GM21529 (cell line): ENCODE results near the gene PLA2G2C.
A peak's percentile ranks its signal among the peaks of the same experiment; 100 is the strongest.
"Not testable (repeated sequence)": the region's sequence is repeated elsewhere in the genome, so short reads cannot be mapped to it uniquely, and the experiment has no call there.

Experiments
- ATAC-seq: cut with Tn5 transposase; IDR thresholded peaks from one replicate; pipeline ENCODE4 v1.9.1; 2021; ENCODE audit not compliant: unreplicated experiment

Gene PLA2G2C

GRCh38 chr1:20138346-20138745 lies 48.0 kb downstream of the PLA2G2C start:
- ATAC-seq: no peak

GRCh38 chr1:20137604-20138003 lies 48.7 kb downstream of the PLA2G2C start:
- no peak for ATAC-seq

- no peak for ATAC-seq
Observed at GRCh38 chr1:20137055-20137454, 49.3 kb downstream of the PLA2G2C start.

GRCh38 chr1:20136249-20136648 lies 50.1 kb downstream of the PLA2G2C start:
- ATAC-seq: no peak

GRCh38 chr1:20134995-20135394 lies 51.3 kb downstream of the PLA2G2C start:
- ATAC-seq: no peak

- not testable (repeated sequence) for ATAC-seq
Observed at GRCh38 chr1:20130518-20130917, 55.8 kb downstream of the PLA2G2C start.

GRCh38 chr1:20126806-20127440 lies 59.4 kb downstream of the PLA2G2C start:
- no peak for ATAC-seq

GRCh38 chr1:20126041-20126805 lies 60.1 kb downstream of the PLA2G2C start:
- ATAC-seq: peak; percentile 63

GRCh38 chr1:20125100-20125499 lies 61.2 kb downstream of the PLA2G2C start:
- ATAC-seq: no peak

- no peak for ATAC-seq
Observed at GRCh38 chr1:20124456-20125057, 61.8 kb downstream of the PLA2G2C start.

- no peak for ATAC-seq
Observed at GRCh38 chr1:20123722-20124455, 62.4 kb downstream of the PLA2G2C start.

- no peak for ATAC-seq
Observed at GRCh38 chr1:20120796-20121195, 65.5 kb downstream of the PLA2G2C start.

GRCh38 chr1:20119347-20119746 lies 67.0 kb downstream of the PLA2G2C start, which contains the start of gene PLA2G2D:
Gene PLA2G2D, minus strand, starts transcription at chr1:20119536. Its CDS starts 38 bp downstream, at chr1:20119498.
- no peak for ATAC-seq

- no peak for ATAC-seq
Observed at GRCh38 chr1:20117236-20117635, 69.1 kb downstream of the PLA2G2C start.

- no peak for ATAC-seq
Observed at GRCh38 chr1:20115916-20116315, 70.4 kb downstream of the PLA2G2C start.

- ATAC-seq: no peak
Observed at GRCh38 chr1:20115479-20115878, 70.8 kb downstream of the PLA2G2C start.

GRCh38 chr1:20114021-20114648 lies 72.2 kb downstream of the PLA2G2C start:
- ATAC-seq: no peak
